GM19193 (cell line): ENCODE data around the gene PRR16.

ENCODE experiments used
- POLR2A ChIP-seq: IDR thresholded peaks from 4 replicates; pipeline ENCODE4 v1.6.1; 2011; ENCODE audit not compliant: insufficient read depth, insufficient read length; ENCODE audit errors: extremely low read depth

The PRR16 gene

GRCh38 chr5:120463991-120464626 lies at the start of gene PRR16:
PRR16 (plus strand) TSS chr5:120464300.
- TF ChIP-seq POLR2A = no peak

DNA sequence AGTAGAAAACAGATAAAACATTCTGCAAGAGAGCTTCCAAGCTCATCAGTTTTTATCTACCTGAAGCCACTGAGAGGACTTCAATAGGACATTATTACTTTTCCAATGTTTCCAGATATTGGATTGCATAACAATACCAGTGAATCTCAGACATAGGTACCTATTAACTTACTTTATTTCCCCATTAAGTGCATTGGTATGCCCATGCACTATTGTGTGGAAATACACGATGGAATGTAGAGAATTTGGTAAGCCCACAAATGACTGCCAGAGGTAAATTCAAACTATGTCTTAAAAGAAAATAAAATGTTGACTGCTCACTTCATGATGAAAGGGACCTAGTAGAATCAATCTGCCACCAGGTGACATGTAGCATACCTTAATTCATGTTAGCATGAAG lies 48.1 kb upstream of the PRR16 start:
- no peak for TF ChIP-seq POLR2A

DNA sequence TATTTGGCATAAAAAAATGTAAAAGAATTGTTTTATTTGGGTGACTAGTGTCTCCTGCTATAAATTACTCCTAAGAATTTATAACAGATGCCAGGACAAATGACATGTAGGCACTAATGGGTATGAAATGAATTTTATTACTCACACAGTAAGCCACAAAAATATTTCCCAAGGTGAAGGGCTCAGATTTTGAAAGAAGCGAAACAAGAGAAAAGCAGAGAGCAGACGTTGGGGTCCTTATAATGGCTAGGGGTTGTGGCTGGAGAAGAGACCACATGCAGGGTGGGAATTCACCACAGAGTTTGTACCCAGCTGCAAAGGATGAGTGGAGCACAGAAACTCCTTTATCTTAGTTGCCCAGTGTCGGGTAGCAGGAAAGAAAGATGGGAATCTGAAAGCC lies 45.0 kb upstream of the PRR16 start:
- TF ChIP-seq POLR2A = no peak

DNA sequence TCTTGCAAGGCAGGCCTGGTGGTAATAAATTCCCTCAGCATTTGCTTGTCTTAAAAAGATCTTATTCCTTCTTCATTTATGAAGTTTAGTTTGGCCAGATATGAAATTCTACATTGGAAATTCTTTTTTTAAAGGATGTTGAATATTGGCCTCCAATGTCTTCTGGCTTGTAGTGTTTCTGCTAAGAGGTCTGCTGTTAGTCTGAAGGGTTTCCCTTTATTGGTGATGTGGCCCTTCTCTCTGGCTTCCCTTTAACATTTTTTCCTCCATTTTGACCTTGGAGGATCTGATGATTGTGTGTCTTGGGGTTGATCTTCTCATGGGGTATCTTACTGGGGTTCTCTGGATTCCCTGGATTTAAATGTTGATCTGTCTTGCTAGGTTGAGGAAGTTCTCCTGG lies 33.5 kb upstream of the PRR16 start:
- no peak for TF ChIP-seq POLR2A

- TF ChIP-seq POLR2A = no peak
These were observed 31.2 kb upstream of the PRR16 start for GRCh38 chr5:120432861-120433260.

DNA sequence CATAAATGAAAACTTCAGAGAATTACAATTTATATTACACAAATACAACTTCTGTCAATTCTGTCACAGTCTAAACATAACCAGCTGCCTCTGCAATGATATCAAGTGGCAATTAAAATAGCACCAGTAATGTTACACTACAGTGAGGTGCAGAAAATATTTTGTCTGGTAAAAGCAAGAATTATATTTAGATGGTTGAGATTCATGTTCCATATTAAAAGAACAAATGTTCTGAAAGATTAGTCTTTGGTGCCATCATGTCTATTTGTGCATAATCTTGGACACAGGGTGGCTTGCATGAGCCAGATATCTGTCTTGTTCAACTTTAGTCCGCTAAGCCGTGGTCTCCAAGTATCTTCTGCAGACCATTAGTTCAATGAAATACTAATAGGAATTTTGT lies 29.0 kb upstream of the PRR16 start:
- no peak for TF ChIP-seq POLR2A

GRCh38 chr5:120436996-120437395 lies 27.1 kb upstream of the PRR16 start:
- TF ChIP-seq POLR2A = no peak

- TF ChIP-seq POLR2A = no peak
These were observed 21.4 kb upstream of the PRR16 start for GRCh38 chr5:120442694-120443093.

GRCh38 chr5:120443607-120444006 lies 20.5 kb upstream of the PRR16 start:
- TF ChIP-seq POLR2A = no peak

DNA sequence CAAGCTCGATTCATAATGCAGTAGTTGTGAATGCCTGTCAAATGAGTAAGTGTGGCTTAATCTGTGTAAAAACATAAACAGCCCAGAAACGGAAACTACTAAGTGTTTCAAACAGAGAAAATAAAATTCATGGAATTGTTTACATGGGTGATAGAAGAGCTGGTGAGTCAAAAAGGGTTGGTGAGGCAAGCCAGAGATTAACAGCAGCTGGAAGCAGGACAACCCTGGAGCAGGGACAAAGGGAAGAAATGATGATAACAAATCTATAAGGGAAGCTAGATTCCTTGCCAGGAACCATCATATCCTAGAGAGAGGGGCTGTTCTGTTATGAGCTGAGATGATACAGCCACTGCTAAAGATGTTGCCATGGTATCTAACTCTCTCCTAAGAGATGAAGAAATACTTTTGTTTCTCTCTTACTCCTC lies 18.0 kb upstream of the PRR16 start:
- no peak for TF ChIP-seq POLR2A

DNA sequence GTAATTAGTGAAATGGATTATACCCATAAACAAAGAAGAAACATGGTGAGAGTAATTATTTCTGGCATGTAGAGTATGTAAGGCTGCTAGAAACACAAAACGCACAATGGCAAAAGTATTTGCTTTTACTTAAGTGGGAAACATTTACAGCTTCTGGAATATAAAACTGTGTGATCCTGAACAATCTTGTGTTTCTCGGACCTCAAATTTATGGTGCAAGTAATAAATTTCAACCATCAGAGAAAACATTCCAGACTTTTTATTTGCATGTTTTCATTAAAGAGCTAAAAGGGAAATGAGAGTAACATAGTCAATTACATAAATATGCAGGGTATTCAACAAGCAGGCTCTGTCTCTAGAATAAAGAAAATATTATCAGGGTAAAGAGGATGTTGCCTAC lies 17.2 kb upstream of the PRR16 start:
- TF ChIP-seq POLR2A = no peak

DNA sequence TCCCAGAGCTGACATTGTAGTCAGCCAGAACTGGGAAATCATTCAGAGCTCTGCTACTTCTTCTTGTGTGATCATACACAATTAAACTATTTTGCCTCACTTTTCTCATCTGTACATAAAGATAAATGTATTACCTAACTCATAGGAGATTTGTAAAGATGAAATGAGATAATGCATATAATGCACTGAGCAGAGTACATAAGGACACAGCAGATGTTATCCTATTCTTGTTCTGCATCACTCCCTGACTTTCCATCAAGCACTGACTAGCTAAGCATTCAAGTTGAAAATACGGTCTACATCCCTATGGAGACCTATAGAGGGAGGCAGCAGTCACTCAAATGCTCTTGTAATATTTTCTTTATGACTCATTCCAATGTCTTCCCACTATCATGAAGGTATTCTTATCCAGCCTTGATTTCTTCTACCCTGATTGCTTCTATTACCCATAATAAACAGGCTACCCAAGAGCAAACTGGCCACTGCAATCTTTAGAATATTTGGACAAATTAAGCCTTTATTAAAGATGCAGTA lies 16.3 kb upstream of the PRR16 start:
- TF ChIP-seq POLR2A = no peak

- no peak for TF ChIP-seq POLR2A
These were observed 14.6 kb upstream of the PRR16 start for GRCh38 chr5:120449501-120449900.

GRCh38 chr5:120450910-120451309 lies 13.2 kb upstream of the PRR16 start:
- TF ChIP-seq POLR2A = no peak

DNA sequence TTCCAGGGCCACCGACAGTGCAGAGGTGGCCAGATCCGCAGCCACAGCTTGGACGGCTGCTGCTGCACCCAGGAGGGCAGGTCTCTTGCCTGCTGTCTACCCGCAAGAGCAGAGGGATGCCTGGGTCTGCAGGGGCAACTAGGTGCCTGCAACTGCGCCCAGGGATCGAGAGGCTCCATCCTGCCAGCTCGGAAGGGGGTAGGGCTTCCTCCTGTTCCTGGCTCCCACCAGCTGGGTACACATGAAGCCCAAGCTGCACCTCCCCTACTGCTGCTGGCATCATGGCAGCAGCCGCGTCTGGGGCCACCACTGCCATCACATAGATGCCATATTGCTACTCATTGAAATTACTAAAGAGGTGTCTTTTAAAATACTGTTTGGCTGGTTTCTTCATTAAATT lies 12.7 kb upstream of the PRR16 start:
- TF ChIP-seq POLR2A = no peak

GRCh38 chr5:120452471-120452870 lies 11.6 kb upstream of the PRR16 start:
- TF ChIP-seq POLR2A = no peak
